ENCODE results near the gene SETD1A. TPM values are rescaled to one million over a fixed set of nuclear protein-coding genes. Genes with fewer than 3 reads are reported as not detected.

Gene SETD1A
- total and polyA plus RNA-seq, 2 of the 4 experiments (the other 2 are of a cell fraction), result 0.54 to 5.8 TPM

- Histone ChIP-seq H3K14ac (replicated peaks; ENCODE audit: low read depth, low read length) (no peak overlapping the region), H4K5ac (ENCODE audit: low read depth, low read length) (no peak overlapping the region), H2BK20ac (ENCODE audit: low read depth, low read length) (no peak overlapping the region), H3K4me2 (ENCODE audit: low read depth, low read length) (no peak overlapping the region), H2AK5ac (ENCODE audit: low read depth, low read length) (no peak overlapping the region), H4K20me1 (ENCODE audit: insufficient read depth, low read length) (peaks cover 5% of the 10 kb centered on the region; the same call in 1 of the 2 replicates), H2BK5ac (ENCODE audit: low read depth, low read length, poor library complexity, severe bottlenecking) (no peak overlapping the region), H3K27ac (ENCODE audit: insufficient read depth, low read length) (no peak overlapping the region), H2AFZ (replicated peaks; ENCODE audit: low read length, poor library complexity) (no peak overlapping the region), H3K27me3 (ENCODE audit: control insufficient read depth, insufficient read depth, low read length) (no peaks in the 10 kb centered on the region), H3K36me3 (ENCODE audit: control insufficient read depth, insufficient read depth, low read length) (peaks cover 68% of the 10 kb centered on the region), H3K4me3 (ENCODE audit: insufficient read depth, low read depth, low read length) (no peak overlapping the region), H3K23ac (ENCODE audit: low read depth, low read length) (no peak overlapping the region), H4K91ac (ENCODE audit: insufficient read depth, low read depth, low read length) (no peak overlapping the region), H3K9ac (ENCODE audit: low read depth, low read length) (no peak overlapping the region), H3K4me1 (ENCODE audit: control insufficient read depth, insufficient read depth, low read length) (peaks cover under 1% of the 10 kb centered on the region; the same call in 1 of the 2 replicates), H2AK9ac (replicated peaks; ENCODE audit: low read depth, low read length, poor library complexity) (no peak overlapping the region), H3K9me3 (ENCODE audit: control insufficient read depth, insufficient read depth, low read length) (no peaks in the 10 kb centered on the region), H3K56ac (ENCODE audit: extremely low read depth, insufficient read depth, low read length) (no peak overlapping the region), H3K18ac (ENCODE audit: low read depth, low read length) (no peak overlapping the region), H3K79me1 (ENCODE audit: low read depth in 1 of 2, low read length in 2 of 2) (peaks cover 0 to 8% of the 10 kb centered on the region in 2 experiments; a peak in 2 of 4 replicates), H2BK120ac (ENCODE audit: low read depth, low read length) (no peak overlapping the region), H3K9me1 (ENCODE audit: insufficient read depth, low read length) (no peaks in the 10 kb centered on the region), H2BK15ac (ENCODE audit: low read depth, low read length) (no peak overlapping the region), H3K4ac (ENCODE audit: low read depth, low read length) (no peak overlapping the region), H4K8ac (ENCODE audit: low read depth in 2 of 2, low read length in 2 of 2) (no peak overlapping the region)
- no peak for TF ChIP-seq MAZ (IDR thresholded peaks at IDR 0.05; ENCODE audit: borderline replicate concordance, low read depth, low read length)
- TF ChIP-seq CTCF (conservative IDR thresholded peaks at IDR 0.05; ENCODE audit: low read depth, low read length), result no peak
- TF ChIP-seq BHLHE40 (IDR thresholded peaks at IDR 0.05; ENCODE audit: low read depth, low read length), result no peak
- no peak for TF ChIP-seq RCOR1 (IDR thresholded peaks at IDR 0.05; ENCODE audit: insufficient replicate concordance, low read length)
- DNase-seq, result no peak
- 94% methylated on average over 2 of the region's 4 CpGs; no CpG with 5 or more reads in 1 of the 2 experiments for WGBS, 2 experiments (ENCODE audit: extremely low coverage in 2 of 2, insufficient read length in 1 of 2)
- in situ Hi-C loops (cut with MboI; ENCODE audit: low sequenced_read_pairs) (no loop called here), dilution Hi-C loops (cut with HindIII; ENCODE audit: low sequenced_read_pairs, unreplicated experiment) (no loop called here), intact Hi-C loops (cut with micrococcal nuclease) (no loop called here)
- ATAC-seq (ENCODE audit: low read depth), result no peak
- ChIA-PET POLR2A (ENCODE audit: unreplicated experiment) (no interaction called here), CTCF (no interaction called here)
- no TSS peak for BruUV-seq (replicated peaks)
Measured at GRCh38 chr16:30967795-30968194, 10.2 kb downstream of the SETD1A start.

Data from IMR-90 (cell line).